Memory B cell (primary cell): ENCODE measurements around the gene CERK.
"Not testable (repeated sequence)": the region's sequence is repeated elsewhere in the genome, so short reads cannot be mapped to it uniquely, and the experiment has no call there.

Experiments
- ATAC-seq: fragments of 150-1000 bp; cut with Tn5 transposase; 2 replicates; pipeline ENCODE4 v1.10.0; 2021; ENCODE audit warnings: low read depth, mild to moderate bottlenecking, moderate library complexity
- DNase-seq, 2 donors: peaks; one replicate each; pipeline ENCODE4 v3.0.0; 2022; ENCODE audit warnings: low spot score in 2 of 2
- H3K27ac Mint-ChIP-seq: one replicate; pipeline ENCODE4 v1.8.0; 2022; ENCODE audit warnings: mild to moderate bottlenecking, moderate library complexity, mixed read lengths
- H3K27me3 Mint-ChIP-seq: one replicate; pipeline ENCODE4 v1.8.0; 2022; ENCODE audit warnings: mixed read lengths
- H3K36me3 Mint-ChIP-seq: one replicate; pipeline ENCODE4 v1.8.0; 2022; ENCODE audit warnings: mild to moderate bottlenecking, mixed read lengths
- H3K4me1 Mint-ChIP-seq: one replicate; pipeline ENCODE4 v1.8.0; 2022; ENCODE audit warnings: mixed read lengths
- H3K4me3 Mint-ChIP-seq: one replicate; pipeline ENCODE4 v1.8.0; 2022; ENCODE audit warnings: mild to moderate bottlenecking, moderate library complexity, mixed read lengths
- H3K9me3 Mint-ChIP-seq: one replicate; pipeline ENCODE4 v1.8.0; 2022; ENCODE audit warnings: mixed read lengths

The CERK gene

DNA sequence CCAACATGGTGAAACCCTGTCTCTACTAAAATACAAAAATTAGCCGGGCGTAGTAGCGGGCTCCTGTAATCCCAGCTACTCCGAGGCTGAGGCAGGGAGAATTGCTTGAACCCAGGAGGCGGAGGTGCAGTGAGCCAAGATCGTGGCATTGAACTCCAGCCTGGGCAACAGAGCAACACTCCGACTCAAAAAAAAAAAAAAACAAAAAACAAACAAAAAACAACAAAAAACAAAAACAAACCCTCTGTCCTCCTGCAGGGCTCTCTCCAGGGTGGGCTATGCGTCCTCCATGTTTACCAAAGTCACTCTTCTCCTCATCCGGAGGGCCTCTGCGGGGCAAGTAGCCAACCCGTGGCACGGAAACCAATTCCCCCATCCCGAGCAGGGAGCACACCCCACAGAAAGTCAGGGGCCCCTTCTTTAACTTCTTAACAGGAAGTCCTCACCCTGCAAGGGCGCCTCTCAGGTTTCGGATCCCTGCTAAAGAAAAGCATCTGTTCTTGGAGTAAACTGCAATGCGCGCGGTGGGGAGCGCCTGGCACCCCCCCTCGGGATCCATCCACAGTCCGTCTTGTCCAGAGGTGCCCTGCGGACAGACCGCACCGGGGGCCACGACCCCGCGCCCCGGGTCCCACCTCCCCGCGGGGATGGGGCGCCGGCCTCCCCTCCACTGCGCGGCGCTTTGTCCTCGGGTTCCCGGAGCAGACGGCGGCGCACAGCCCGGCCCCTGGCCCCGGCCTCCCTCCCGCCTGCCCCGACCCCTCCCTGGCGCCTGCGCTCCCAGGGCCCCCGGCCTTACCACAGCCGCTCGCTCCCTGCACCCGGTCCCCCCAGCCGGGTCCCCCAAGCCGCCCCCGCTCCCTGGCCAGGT, 712 bp downstream of the CERK start:
- Mint-ChIP-seq H3K9me3 (no peaks in the 10 kb centered on the region), H3K4me1 (peaks cover 21% of the 10 kb centered on the region), H3K36me3 (no peaks in the 10 kb centered on the region), H3K4me3 (peak overlapping the region; percentile 89), H3K27ac (peak overlapping the region; percentile 6), H3K27me3 (no peaks in the 10 kb centered on the region)
- ATAC-seq (peak; percentile 38), DNase-seq (peak; percentile 29 to 46)

DNA sequence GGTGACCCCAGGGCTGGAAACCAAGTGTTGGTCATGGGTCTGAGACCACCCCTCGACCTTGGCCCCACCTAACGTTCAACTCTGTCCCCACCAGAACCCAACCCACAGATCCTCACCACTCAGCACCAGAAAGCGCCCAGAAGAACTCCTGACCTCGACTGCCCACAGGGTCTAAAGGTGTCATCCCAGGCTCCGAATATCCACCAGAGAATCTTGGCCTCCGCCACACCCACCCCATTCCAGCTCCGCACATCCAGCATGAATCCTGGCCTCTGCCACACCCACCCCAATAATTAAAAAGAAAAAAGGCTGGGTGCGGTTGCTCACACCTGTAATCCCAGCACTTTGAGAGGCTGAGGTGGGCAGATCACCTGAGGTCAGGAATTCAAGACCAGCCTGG, 1.3 kb downstream of the CERK start:
- Mint-ChIP-seq H3K9me3 (no peaks in the 10 kb centered on the region), H3K4me1 (peaks cover 21% of the 10 kb centered on the region), H3K27ac (no peak overlapping the region), H3K27me3 (no peaks in the 10 kb centered on the region), H3K36me3 (no peaks in the 10 kb centered on the region), H3K4me3 (peak overlapping the region; percentile 89)
- DNase-seq = no peak
- ATAC-seq = no peak

DNA sequence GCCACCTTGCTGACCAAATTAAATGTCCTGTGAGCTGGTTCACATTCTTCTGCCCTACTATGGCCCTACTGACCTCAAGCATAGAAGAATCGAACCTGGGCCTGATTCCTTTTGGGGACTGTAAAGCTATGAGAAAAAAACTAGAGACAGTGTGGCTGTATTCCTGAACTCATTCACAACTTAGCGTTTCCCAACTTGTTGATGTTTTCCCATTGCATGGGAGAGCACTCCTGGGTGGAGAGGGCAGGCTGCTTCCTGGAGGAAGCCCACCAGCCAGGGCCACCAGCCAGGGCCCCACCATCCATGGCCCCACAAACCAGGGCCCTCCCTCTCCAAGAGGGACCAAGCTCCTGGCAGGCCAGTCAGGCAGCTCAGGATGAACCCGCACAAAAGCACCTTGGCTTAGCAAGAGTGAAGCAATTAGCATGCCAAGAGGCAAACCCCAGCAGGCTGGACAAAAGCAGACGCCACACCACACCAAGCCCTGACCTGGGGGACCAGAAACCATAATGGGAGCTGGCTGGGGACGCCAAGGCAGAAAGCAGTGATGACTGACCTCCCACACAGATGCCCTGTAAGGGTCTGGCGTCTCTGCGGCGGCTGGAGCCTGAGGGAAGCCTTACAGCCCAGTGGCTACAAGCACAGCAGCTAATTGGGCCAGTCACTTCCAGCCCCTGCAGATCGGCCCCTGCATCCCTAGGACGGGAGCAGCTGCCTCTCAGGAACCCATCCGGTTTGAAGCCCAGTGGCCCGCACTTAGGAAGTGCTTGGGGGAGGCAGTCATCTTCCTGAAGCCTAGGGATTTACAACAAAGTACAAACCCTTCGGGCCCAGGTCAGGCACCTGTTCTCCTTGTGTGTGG, 2.1 kb downstream of the CERK start:
- peaks cover 4% of the 10 kb centered on the region for H3K36me3 Mint-ChIP-seq

GRCh38 chr22:46734830-46735453, 3.1 kb downstream of the CERK start:
- H3K4me1 Mint-ChIP-seq = peaks cover 21% of the 10 kb centered on the region
- peak; percentile 90 for ATAC-seq
- DNase-seq = peak; percentile 71 to 73
- no peaks in the 10 kb centered on the region for H3K9me3 Mint-ChIP-seq
- no peaks in the 10 kb centered on the region for H3K27me3 Mint-ChIP-seq
- peak overlapping the region; percentile 86 for H3K27ac Mint-ChIP-seq
- H3K4me3 Mint-ChIP-seq = peak overlapping the region; percentile 78
- peaks cover 4% of the 10 kb centered on the region for H3K36me3 Mint-ChIP-seq

More for the DNA sequence above, 2.1 kb downstream of the CERK start:
- Mint-ChIP-seq H3K4me1 (peaks cover 21% of the 10 kb centered on the region), H3K27ac (no peak overlapping the region), H3K9me3 (no peaks in the 10 kb centered on the region), H3K4me3 (peak overlapping the region; percentile 89), H3K27me3 (no peaks in the 10 kb centered on the region)
- DNase-seq (peak in 1 of 2 donors; percentile 34), ATAC-seq (no peak)

- Mint-ChIP-seq H3K4me3 (peak overlapping the region; percentile 32), H3K4me1 (peaks cover 21% of the 10 kb centered on the region)
- not testable (repeated sequence) for H3K36me3 Mint-ChIP-seq, DNase-seq, H3K27ac Mint-ChIP-seq, H3K9me3 Mint-ChIP-seq, ATAC-seq, H3K27me3 Mint-ChIP-seq
Observed at GRCh38 chr22:46734213-46734722, 3.8 kb downstream of the CERK start.

- Mint-ChIP-seq H3K27ac (no peak overlapping the region), H3K4me3 (no peak overlapping the region), H3K4me1 (peaks cover 19% of the 10 kb centered on the region), H3K27me3 (no peaks in the 10 kb centered on the region), H3K9me3 (no peaks in the 10 kb centered on the region), H3K36me3 (peaks cover 5% of the 10 kb centered on the region)
- no peak for DNase-seq
- no peak for ATAC-seq
Observed at GRCh38 chr22:46732513-46732912, 5.5 kb downstream of the CERK start.

DNA sequence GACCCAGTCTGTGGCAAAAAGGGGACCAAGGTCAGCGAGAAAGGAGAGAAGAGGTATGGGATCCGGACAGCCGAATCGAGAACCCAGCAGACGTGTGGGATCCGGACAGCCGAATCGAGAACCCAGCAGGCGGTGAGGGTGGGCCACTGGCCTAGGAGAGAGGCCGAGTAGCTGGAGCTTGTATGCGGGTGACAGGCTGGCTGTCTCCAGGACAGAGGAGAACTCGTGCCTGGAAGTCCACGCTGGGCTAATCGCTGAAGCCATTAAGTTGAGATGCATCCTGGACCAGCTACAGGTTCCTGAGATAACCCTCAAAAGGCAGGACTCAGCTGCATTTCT, 6.0 kb downstream of the CERK start:
- Mint-ChIP-seq H3K27ac (no peak overlapping the region), H3K4me1 (peaks cover 20% of the 10 kb centered on the region), H3K4me3 (no peak overlapping the region)

DNA sequence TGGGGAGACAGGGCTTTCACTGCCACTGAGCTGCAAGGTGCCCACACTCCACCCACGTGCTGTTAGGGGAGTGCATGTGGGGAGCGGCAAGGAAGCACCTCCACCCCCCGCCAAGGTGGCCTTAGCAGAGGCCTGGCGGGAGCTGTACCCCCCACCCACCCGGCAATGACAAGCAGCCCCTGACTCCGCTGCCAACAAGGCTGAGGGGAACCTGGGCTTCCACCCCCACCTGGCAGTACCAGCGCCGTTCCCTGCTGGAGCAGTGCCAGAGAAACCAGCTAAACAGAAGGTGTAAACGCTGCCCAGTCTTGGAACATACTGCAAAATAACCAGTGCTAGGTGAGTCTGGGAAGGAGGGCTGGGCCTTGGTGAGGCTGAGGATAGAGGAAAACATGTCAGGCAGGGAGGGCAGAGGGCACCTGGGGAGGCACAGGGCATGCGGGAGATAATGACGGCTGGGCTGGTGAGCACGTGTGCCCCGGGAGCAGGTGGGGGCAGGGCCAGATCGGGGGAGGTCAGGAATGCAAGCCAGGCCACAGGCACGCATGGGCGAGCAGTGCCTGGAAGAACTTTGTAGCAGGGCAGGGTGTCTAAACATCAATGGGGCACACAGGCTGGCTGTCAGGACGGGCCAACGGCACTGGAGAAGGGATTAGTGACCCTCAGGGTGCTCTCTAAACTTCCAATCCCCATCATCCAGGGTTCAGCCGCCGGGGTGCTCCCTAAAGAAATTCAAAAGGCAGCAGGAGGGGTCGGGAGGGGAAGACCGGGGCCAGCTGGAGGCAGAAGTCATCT, 6.6 kb downstream of the CERK start:
- Mint-ChIP-seq H3K4me1 (peaks cover 20% of the 10 kb centered on the region), H3K9me3 (no peaks in the 10 kb centered on the region), H3K27me3 (no peaks in the 10 kb centered on the region), H3K4me3 (no peak overlapping the region), H3K27ac (no peak overlapping the region), H3K36me3 (peaks cover 5% of the 10 kb centered on the region)
- ATAC-seq (no peak), DNase-seq (no peak)

More for the DNA sequence above, 6.0 kb downstream of the CERK start:
- Mint-ChIP-seq H3K27me3 (no peaks in the 10 kb centered on the region), H3K36me3 (peaks cover 5% of the 10 kb centered on the region), H3K9me3 (no peaks in the 10 kb centered on the region)
- no peak for ATAC-seq
- DNase-seq = no peak

GRCh38 chr22:46730568-46731245, 7.3 kb downstream of the CERK start:
- ATAC-seq = no peak
- no peaks in the 10 kb centered on the region for H3K9me3 Mint-ChIP-seq
- no peak for DNase-seq
- peaks cover 5% of the 10 kb centered on the region for H3K36me3 Mint-ChIP-seq
- H3K4me3 Mint-ChIP-seq = no peak overlapping the region
- H3K27me3 Mint-ChIP-seq = no peaks in the 10 kb centered on the region
- no peak overlapping the region for H3K27ac Mint-ChIP-seq
- H3K4me1 Mint-ChIP-seq = peaks cover 19% of the 10 kb centered on the region

- no peak for DNase-seq
- H3K27me3 Mint-ChIP-seq = no peaks in the 10 kb centered on the region
- no peaks in the 10 kb centered on the region for H3K9me3 Mint-ChIP-seq
- H3K36me3 Mint-ChIP-seq = peaks cover 9% of the 10 kb centered on the region
- H3K4me1 Mint-ChIP-seq = peaks cover 7% of the 10 kb centered on the region
- H3K27ac Mint-ChIP-seq = no peak overlapping the region
- H3K4me3 Mint-ChIP-seq = no peak overlapping the region
- no peak for ATAC-seq
Observed at GRCh38 chr22:46728470-46728869, 9.6 kb downstream of the CERK start.

- Mint-ChIP-seq H3K27me3 (no peaks in the 10 kb centered on the region), H3K4me3 (no peak overlapping the region), H3K27ac (no peak overlapping the region), H3K4me1 (peaks cover 7% of the 10 kb centered on the region), H3K9me3 (no peaks in the 10 kb centered on the region), H3K36me3 (peaks cover 9% of the 10 kb centered on the region)
- ATAC-seq (no peak), DNase-seq (no peak)
Observed at GRCh38 chr22:46727813-46728364, 10.2 kb downstream of the CERK start.

DNA sequence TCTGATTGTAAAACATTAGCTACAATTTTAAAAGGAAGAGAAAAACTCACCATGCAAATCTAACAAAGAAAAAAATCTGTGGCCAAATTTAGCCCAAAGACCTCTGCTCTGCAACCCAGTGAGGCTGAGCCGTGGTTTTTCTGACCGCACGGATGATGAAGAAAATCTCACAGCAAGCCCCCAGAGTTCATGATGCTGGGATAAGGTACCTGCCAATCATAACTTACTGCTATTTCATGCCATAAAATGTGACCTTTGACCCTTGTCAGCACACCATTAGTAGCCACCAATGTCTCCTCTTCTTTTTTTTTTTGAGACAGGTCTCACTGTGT, 11.1 kb downstream of the CERK start:
- Mint-ChIP-seq H3K4me1 (peaks cover 7% of the 10 kb centered on the region), H3K27ac (no peak overlapping the region), H3K36me3 (peaks cover 11% of the 10 kb centered on the region), H3K27me3 (no peaks in the 10 kb centered on the region), H3K4me3 (no peak overlapping the region), H3K9me3 (no peaks in the 10 kb centered on the region)
- no peak for ATAC-seq
- DNase-seq = no peak
